Tibial nerve (tissue), 4 donors: ENCODE measurements around the gene INO80B.

Experiments
- EP300 ChIP-seq, 2 donors: sonication (generic); formaldehyde crosslinking; IDR thresholded peaks; one replicate each; pipeline ENCODE4 v1.6.1; 2017; ENCODE audit warnings: antibody characterized with exemption in 2 of 2, mild to moderate bottlenecking in 1 of 2
- TF ChIP-seq, protein P1 (sequence below), 5 experiments: fragments of 200-600 bp in 3 of 5; fragments of 450-650 bp in 2 of 5; sonication (generic) in 3 of 5; IDR thresholded peaks; one replicate each; pipeline ENCODE4 v1.5.1; 2016 to 2019; ENCODE audit warnings: antibody characterized with exemption in 5 of 5, mild to moderate bottlenecking in 3 of 5, moderate library complexity in 2 of 5

DNA sequence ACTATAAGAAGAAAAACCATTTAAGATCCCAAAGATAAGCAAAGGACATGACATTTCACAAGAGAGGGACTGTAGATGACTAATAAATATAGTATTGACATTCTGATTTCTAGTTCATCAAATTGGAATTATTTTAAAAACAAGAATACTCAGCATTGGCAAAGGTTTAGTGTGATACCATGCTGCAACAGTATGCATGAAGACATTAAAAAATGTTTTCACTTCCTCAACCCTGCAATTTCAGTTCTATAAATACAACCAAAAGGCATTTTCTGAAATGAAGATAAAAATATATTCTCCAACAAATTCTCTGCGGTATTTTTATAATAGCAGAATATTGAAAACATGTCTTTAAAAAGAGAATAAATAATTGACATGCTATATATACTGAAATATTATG is 35.5 kb upstream of the INO80B start:
- TF ChIP-seq EP300 (IDR thresholded peaks at IDR 0.05) = no peak
- TF ChIP-seq, protein P1, sequence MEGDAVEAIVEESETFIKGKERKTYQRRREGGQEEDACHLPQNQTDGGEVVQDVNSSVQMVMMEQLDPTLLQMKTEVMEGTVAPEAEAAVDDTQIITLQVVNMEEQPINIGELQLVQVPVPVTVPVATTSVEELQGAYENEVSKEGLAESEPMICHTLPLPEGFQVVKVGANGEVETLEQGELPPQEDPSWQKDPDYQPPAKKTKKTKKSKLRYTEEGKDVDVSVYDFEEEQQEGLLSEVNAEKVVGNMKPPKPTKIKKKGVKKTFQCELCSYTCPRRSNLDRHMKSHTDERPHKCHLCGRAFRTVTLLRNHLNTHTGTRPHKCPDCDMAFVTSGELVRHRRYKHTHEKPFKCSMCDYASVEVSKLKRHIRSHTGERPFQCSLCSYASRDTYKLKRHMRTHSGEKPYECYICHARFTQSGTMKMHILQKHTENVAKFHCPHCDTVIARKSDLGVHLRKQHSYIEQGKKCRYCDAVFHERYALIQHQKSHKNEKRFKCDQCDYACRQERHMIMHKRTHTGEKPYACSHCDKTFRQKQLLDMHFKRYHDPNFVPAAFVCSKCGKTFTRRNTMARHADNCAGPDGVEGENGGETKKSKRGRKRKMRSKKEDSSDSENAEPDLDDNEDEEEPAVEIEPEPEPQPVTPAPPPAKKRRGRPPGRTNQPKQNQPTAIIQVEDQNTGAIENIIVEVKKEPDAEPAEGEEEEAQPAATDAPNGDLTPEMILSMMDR (IDR thresholded peaks at IDR 0.05) = no peak
